GM23248 (cell line): ENCODE measurements around the gene IFNA1.

Source experiments
- EZH2 ChIP-seq: fragments of 200-600 bp; sonication (generic); IDR thresholded peaks from 2 replicates; pipeline ENCODE4 v1.6.1; 2018; ENCODE audit warnings: antibody characterized with exemption, mild to moderate bottlenecking; ENCODE audit not compliant: insufficient read depth, poor library complexity, severe bottlenecking
- EZH2phosphoT487 ChIP-seq: fragments of 200-600 bp; sonication (generic); IDR thresholded peaks from 2 replicates; pipeline ENCODE4 v1.6.1; 2018; ENCODE audit warnings: antibody characterized with exemption, moderate library complexity, mild to moderate bottlenecking, low read depth; ENCODE audit not compliant: insufficient read depth

GRCh38 chr9:21479152-21479702 is 39.0 kb downstream of the IFNA1 start:
- TF ChIP-seq EZH2phosphoT487 (no peak), EZH2 (no peak)
